Non-pigmented ciliary epithelial cell (primary cell): ENCODE results near the gene AGPAT3.

Experiments used
- DNase-seq: peaks from one replicate; pipeline ENCODE4 v3.0.0-alpha.2; 2010; ENCODE audit warnings: low read depth

The AGPAT3 gene

DNA sequence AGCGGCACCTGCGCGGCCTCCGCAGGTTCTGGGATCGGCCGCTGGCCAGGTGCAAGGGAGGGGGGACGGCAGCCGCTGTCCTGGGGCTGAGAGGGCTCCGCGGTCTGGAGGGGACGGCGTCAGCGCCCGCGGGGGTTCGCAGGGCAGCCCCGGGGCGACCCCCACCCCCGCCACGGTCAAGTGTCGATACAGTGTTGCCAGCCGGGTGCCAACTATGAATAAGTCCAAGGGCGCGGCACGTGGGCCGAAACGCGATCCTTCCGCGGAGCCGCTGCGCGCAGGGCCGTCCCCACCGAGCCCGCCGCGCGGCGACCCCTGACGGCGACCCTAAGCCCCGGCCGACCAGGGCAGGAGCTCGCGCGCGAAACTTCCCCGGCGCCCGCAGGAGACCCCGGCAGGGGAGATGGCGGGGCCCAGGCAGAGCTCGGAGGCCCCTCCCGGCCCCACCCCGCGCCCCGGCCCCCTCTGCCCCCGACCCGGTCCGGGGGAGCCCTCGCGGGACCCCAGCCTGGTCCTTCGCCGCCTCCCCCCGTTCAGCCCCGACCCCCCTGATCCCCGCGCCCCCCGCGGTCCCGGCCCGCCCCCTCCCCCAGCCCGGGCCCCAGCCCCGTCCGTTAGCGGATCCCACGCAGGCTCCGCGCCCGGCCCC lies 586 bp upstream of the AGPAT3 start:
- DNase-seq = no peak

DNA sequence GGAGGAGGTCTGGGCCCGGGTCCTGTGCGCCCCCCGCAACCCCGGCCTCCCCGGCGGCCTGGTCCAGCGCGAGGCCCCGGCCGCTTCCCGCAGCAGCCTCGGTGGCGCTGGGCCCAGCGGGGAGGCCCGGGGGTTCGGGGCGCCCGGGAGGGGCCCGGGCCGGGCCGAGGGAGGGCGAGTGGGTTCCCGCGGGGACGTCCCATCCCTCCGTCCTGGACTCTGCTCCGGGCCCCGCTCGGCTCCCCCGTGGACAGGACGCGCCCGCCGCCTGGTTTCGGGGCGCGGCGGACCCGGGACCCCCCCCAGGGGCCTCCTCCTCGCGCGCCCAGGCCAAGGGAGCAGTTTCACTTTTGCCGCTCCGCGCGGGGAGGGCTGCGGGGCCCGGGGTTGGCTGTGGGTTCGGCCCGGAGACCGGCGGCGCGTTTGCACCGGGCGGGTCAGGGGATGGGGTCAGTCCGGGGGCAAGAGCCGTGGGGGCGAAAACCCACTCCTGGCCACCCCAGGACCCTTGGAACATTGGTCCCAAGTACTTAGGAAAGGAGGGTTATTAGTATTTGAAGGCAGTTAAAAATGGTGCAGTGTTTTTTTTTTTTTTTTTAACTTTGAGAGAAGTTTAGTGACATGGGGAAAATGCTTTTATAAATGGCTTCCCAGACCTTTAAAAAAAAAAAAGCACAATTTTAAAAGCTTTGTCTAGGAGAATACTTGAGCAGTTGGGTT lies 677 bp downstream of the AGPAT3 start:
- DNase-seq = no peak

DNA sequence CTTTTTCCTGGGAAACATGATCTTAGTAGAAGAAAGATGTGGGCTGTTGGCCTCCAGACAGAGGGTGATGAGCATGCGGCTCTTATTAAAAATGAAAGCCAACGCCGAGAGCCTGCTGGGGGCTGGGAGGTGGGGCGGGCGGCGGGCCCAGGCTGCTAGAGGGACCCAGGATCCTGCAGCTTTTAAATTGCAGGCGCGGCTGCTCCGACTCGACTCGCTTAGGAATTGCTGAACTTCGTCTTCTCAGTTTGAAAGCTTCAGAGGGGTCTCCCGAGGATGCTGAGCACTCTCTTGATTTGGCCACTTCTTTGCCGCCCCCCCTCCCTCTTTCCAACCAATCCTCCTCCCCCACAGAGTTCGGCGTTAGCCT lies 1.2 kb downstream of the AGPAT3 start:
- DNase-seq = no peak

DNA sequence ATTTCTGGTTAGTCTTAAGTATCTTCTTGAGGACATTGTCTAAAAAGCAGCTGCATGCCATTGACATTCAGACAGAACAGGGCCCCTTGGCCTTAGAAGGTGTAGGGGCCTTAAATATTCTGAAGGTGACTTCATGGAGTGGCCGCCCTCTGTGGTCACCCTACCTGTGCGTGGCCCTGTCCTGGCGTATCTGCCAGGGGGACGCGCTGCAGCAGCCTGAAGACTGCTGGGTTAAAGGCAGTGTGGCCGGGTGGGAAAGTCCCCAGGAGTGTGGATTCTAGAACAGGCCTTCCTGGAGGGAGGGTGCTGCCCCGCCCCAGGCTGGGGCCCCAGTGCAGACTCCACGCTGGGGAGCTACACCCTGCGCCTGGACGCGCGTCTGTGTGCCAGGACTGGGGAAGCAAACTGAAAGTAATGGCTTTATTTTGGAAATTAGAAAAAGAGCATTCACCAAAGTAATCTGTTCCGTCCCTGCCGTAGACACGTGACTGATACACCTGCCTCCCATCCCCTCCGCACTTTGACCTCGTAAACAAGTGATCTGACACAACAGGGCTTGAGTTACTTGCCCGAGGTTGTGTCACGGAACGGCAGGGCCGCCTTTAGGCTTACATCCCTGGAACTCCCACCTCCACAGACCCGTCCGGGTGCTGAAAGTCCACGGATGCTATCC lies 1.8 kb downstream of the AGPAT3 start:
- no peak for DNase-seq

DNA sequence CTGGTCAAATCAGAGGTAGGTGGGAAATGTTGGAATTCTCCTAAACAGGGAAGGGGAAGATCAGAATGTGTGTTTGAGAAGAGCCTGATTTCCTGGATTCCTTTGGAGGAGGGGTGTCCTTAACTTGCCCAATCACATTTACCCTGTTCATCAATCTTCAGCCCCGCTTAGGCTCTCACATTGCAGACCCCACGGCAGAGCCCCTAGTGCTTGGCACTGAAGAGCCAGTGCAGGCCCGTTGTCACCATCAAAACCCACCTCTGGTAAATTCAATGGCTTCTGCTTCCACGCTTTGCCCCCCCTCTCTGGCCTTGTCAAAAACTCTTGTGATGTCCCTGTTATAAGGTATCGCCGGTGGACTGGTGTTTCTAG lies 2.3 kb downstream of the AGPAT3 start:
- DNase-seq = no peak

DNA sequence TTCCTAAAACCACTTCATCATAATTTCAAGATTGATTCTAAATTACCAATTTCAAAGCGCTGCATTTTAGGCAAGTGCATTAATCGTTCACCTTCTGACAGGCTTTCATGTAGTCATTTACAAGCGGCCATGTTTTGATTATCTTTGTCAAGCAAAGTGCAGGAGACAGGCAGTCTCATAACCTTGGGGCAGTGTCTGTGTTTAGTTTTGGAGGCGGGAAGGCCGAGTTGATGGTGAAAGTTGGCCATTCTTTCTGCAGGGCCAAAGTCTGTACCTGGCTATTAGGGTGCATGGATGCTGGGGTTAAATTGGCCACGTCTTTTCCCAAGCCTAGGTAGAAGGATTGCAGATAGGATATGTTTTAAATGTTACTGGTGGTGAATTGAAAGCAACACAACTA lies 2.9 kb downstream of the AGPAT3 start:
- no peak for DNase-seq

DNA sequence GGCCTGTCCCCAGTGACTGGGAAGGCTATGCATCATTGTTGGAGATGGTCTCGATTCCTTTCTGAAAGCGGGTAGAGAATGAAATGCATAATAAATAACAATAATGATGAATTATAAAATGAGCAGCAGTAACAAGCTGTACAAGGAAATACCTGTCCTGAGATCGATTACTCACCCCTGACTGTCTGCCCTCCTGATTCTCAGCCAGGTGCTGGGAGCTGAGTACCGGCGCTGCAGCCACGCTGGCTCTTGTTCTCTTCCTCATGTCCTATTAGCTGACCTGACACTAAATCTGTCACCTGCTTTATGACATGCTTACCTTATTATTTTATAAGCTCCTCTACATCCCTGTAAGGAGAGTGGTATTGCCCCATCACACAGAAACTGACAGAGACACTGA lies 3.4 kb downstream of the AGPAT3 start:
- no peak for DNase-seq

DNA sequence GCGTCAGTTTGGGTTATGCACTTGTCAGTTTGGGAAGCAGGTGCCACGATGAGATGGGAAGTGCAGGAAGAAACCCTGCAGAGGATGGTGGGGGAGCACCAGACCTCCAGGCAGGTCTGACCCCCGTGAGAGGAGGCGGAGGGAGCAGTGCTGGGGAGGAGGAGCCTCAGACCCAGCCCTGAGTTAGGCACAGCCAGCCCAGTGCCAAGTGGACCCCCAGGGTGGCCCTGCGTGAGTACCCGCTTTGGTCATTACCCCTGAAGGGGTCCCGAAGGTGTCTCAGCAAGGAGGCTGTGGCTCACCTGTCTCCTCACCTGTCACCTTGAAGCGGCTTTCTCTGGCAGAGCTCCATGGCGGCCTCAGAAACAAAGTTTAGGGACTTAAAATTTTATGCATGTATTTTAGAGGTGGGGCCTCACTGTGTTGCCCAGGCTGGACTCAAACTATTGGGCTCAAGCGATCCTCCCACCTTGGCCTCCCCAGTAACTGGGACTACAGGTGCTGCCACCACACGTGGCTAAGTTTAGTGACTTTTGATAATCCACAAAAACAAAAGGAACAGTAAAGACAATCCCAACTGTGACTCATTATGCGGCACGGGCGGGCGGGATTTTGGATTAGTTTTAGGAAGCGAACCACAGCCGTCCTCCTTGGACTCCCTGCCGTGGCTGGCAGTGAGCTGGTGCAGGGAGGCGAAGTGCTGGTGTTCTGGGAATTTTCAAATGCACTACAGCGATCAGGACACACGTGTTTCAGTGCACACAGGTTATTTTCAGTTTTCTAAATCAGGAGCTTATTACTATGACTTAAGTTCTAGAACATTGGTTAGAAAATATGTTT lies 4.7 kb downstream of the AGPAT3 start:
- DNase-seq = no peak

DNA sequence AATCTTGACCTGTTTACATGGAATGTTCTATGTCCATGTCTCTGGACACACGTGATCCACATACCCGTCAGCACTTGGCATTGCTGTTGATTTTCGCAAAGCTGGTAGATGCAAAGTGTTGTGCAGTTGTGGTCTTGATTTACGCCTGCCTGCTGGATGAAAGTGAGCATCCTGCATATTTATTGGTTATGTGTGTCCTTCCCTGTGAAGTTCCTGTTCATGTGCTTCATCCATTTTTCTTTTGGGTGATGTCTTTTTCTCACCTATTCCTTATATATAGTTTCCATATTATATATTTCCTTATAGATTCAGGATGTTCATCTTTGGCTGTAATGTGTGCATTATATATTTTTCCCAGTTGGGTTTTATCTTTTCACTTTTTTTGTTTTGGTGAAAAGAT lies 6.5 kb downstream of the AGPAT3 start:
- no peak for DNase-seq

DNA sequence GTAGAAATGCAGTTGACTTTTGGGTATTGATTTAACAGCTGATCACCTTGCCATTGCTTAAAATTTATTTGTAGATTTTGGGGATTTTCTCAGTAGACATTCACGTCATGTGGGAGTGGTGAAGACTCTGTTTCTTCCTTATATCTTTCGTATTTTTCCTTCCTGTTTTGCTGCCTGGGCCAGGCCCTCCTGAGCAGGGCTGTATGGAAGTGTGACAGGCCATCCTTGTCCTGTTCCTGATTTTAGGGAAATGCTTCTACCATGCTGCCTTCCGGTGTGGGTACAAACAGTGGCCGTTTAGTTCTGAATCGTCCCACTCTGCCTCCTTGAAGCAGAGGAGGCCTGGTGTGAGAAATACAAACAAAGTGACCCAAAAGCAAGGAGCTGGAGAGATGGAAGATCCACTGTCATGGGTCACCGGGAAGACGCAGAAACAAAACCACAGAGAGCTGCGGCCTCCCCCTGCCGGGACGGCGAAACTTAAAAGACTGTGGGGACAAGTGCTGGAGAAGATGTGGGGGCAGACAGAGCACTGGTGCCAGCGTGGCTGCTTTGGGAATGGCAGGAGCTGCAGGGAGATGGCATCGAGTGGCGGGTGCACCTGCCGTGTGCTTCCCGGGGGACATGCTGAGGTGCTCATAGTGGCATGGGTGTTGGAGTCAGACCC lies 7.6 kb downstream of the AGPAT3 start:
- no peak for DNase-seq

DNA sequence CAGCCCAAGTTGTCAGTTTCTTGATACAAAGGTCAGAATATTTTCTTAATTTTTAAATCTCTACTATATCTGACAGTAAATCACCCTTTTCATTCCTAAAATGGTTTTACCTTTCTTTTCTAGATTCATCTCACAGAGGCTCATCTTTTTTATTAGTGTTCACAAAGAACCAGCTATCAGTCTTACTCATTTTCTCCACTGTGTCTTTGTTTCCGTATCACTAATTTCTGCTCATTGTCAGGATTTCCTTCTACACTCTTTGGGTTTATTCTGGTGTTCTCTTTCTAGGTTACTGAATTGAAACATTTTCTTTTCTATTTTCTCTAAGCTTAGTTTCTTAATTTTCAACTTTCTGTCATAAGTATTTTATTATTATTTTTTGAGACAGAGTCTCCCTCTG lies 8.7 kb downstream of the AGPAT3 start:
- no peak for DNase-seq

DNA sequence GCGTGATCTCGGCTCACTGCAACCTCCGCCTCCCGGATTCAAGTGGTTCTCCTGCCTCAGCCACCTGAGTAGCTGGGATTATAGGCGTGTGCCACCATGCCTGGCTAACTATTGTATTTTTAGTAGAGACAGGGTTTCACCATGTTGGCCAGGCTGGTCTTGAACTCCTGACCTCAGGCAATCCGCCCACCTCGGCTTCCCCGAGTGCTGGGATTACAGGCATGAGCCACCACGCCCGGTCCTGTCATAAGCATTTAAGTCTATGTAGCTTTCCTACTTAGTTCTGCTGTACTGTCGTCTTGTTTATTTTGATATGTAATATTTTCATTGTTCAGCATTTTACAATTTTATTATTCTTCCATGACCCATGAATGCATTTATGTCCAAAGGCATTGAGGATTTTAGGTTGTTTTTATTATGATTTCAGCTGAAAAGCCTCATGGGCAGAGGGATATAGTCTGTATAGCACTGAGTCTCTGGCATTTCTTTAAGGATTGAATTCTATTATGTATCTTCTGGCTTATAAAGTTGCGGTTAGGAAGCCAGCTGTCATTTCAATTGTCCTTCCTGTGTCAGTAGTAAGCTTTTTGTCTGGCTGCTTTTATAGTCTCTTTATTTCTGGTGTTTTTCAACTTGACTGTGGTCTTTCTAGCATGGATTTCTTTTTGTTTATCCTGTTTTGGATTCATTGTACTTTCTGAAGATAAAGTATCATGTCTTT lies 9.2 kb downstream of the AGPAT3 start:
- no peak for DNase-seq

DNA sequence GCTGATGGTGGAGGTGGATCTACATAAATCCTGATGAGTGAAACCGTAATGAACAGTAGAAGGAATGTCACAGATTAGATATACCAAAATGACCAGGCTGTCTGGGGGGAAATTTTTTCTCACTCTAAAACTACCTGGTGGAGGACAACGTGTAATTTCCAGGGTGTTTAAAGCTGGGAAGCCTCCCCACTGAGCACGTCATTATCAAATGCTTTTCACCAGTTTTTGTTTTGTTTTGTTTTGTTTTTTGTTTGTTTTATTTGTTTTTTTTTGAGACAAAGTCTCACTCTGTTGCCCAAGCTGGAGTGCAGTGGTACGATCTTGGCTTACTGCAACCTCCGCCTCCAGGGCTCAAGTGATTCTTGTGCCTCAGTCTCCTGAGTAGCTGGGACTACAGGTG lies 11.6 kb downstream of the AGPAT3 start:
- DNase-seq = no peak

DNA sequence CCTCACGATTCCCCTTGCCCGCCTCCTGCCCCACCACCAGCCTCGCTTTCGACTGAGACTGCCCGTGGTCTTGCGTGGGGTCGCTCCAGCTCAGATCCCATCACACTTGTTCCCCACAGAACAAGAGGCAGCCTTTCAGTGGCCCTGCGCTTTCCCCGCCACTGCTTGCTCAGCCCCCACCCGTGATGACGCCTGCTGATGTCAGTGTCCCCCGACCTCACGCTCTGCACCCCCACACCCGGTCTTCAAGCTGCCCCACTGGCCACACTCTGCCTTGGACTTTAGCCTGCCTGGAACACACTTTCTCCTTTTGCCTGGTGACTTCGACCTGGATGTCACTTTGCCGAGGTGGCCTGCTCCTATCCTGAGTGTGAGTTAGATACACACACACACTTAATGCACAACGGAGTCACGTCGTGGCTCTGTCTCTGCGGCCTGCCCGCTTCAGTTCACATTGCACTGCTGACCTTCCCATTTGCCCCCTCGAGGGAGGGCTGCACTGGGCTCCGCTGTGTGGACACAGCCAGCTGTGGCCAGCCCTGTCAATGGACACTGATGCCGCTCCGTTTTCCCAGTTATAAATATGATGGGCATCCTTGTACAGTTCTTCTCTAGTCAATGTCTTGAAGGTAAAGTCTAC lies 13.0 kb downstream of the AGPAT3 start:
- no peak for DNase-seq

DNA sequence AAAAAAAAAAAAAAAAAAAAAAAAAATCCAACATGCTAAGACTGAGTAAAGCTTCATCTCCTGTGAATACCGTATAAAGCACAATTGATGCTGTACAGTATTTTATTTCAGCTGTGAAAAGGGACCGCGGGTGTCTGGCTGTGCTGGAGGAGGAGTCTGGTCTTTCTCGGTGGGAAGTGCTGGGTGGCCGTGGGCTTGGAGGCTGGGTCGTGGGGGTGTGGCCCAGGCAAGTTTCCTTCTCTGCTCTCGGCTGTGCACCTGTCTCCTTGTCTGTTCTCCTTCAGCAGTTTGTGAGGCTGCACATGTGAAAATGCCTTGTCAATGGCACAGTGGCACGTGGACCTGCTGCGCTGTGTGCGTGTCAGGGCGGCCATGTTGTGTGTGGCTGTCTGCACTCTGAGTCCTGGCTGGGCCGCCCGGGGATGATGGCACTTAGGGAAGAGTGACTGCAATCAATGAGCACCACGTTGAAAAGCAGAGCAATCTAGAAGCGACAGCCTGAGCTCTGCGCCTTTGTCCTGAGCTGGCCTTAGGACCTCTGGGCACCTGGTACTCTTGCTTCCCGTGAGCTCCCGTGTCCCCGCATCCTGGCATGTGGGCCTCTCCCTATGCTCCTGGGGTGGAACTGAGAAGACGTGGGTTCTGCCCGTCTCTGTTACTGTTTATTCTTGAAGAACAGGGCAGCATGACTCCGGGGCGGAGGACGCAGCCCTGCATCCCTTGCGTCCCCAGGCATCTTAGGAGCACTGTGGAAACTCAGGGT lies 14.5 kb downstream of the AGPAT3 start:
- no peak for DNase-seq

DNA sequence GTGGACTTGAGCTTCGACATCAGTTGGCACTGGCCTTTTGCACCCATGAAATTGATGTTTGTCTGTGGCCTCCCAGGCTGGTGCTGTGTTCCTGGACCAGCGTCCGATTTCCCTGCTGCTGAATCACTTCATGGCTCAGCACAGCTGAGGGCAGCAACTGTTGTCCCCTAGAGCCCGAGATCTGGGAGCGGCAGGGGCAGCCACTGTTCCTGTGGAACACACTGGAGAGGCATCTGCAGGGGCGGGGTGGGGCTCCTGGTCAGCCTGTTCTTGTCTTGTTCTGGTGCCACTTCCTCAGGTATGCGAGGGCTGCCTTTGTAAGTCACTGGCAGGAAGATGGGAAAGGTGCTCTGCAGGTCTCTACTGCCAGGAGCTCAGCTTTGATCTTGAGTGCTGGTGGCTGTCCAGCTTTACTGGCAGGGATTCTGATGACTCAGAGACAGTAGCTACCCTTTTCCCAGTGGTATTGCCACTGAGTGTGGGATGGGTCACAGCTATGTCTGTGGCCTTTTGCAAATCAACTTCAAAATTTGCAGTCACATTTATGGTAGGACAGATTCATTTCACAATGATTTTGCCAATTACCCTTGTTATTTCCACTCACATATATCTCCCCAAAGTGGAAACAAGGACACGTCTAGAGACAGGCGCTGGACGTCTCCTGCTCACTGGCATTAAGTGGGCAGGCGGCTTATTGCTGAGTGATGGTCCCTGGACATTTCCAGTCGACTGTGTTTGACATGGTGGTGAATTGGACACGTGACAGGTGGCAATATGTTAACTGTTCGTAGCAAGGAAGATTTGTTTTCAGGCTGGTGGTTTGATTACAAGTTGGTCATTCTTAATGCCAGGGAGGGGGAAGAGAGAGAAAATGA lies 15.3 kb downstream of the AGPAT3 start:
- no peak for DNase-seq

DNA sequence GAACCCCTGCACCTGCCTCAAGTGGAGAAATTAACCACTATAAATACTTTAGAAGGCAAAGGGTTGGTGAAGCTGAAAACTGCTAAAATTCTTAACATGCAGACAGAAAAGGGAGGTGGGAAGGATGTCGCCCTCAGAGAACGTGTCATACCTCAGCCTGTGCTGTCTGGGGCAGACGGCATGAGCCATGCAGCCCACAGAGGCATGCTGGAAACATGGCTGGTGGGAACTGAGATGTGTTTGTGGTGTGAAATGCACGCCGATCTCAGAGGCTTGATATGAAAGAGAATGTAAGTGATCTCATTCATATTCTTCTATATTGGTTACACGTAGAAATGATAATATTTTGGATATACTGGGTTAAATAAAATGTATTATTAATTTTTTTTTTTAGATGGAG lies 16.3 kb downstream of the AGPAT3 start:
- DNase-seq = no peak

DNA sequence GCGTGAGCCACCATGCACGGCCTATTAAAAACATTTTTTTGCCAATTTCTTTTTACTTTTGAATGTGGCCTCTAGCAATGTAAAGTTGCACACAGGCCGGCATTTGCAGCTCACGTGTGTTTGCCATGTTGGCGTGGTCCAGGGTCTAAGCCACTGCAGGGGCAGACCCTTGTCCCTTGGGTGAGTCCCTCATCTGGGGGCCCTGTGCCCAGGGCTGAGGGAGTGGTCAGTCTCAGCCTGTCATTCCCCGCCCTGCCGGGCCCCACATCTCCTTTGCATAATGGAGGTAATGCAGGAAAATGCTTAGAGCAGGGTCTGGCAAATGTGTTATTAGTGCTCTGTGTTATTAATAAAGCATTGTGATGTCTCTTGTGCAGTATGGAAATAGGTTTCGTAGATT lies 16.9 kb downstream of the AGPAT3 start:
- no peak for DNase-seq

DNA sequence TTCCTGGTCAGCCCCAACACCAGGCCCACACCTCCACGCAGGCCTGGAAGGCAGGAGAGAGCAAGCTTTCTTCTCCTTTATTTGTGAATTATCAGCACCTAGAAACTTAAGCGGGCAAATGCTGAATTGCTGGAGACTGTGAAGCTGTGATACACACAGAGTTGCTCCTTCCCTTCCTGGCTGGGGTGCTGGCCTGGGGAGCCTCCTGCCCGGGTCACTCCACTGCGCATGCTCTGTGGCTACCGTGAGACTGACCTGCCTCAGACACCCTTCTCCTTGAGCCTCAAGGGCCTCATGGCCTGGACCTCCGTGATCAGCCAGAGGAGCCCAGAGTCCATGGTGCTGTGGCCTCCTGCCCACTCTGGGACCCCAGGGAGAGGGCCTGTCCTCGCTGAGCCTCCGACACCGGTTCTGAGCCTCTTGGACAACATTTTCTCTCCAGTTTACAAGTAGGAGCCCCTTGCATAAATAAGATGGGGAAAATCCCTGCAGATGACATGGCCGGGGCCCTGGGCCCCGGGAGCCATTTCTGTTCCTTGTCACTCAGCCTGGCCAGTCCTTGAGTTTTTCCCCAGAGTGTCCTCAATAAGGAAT lies 18.0 kb downstream of the AGPAT3 start:
- no peak for DNase-seq
